Liver (tissue), 9 donors: ENCODE results near the gene NHERF1. TPM values are rescaled to one million over a fixed set of nuclear protein-coding genes. Genes with fewer than 3 reads are reported as not detected.

Experiments
- DNase-seq: peaks from one replicate; pipeline ENCODE4 v3.0.0-alpha.2; 2017; ENCODE audit warnings: low spot score
- H3K27ac ChIP-seq, 2 donors: one replicate each; pipeline ENCODE4 v1.7.0; 2013; ENCODE audit warnings: inconsistent platforms in 2 of 2, low read length in 2 of 2, control low read depth in 1 of 2, low read depth in 1 of 2, mild to moderate bottlenecking in 1 of 2
- H3K27me3 ChIP-seq, 4 donors: one replicate each; pipeline versions ENCODE4 v1.6.1 to v1.7.0; 2013; ENCODE audit warnings: low read length in 3 of 4, inconsistent platforms in 1 of 4, mild to moderate bottlenecking in 1 of 4, moderate library complexity in 1 of 4; ENCODE audit not compliant: control insufficient read depth in 4 of 4, insufficient read depth in 4 of 4
- H3K36me3 ChIP-seq, 4 donors: one replicate each; pipeline versions ENCODE4 v1.6.1 to v1.7.0; 2013; ENCODE audit warnings: low read length in 3 of 4, mild to moderate bottlenecking in 3 of 4, low read depth in 1 of 4, moderate library complexity in 1 of 4; ENCODE audit not compliant: control insufficient read depth in 4 of 4, insufficient read depth in 3 of 4
- H3K4me1 ChIP-seq, 4 donors: one replicate each; pipeline versions ENCODE4 v1.6.1 to v1.7.0; 2013; ENCODE audit warnings: low read length in 3 of 4, mild to moderate bottlenecking in 3 of 4, moderate library complexity in 1 of 4; ENCODE audit not compliant: control insufficient read depth in 4 of 4, insufficient read depth in 4 of 4
- H3K4me3 ChIP-seq, 3 donors: one replicate each; pipeline versions ENCODE4 v1.6.1 to v1.7.0; 2013; ENCODE audit warnings: low read length in 3 of 3, control low read depth in 1 of 3, low read depth in 1 of 3, mild to moderate bottlenecking in 1 of 3
- H3K9ac ChIP-seq, 2 donors: one replicate each; pipeline ENCODE4 v1.7.0; 2013; ENCODE audit warnings: low read length in 2 of 2, mild to moderate bottlenecking in 2 of 2, moderate library complexity in 2 of 2, control low read depth in 1 of 2, low read depth in 1 of 2
- H3K9me3 ChIP-seq, 4 donors: one replicate each; pipeline versions ENCODE4 v1.6.1 to v1.7.0; 2013; ENCODE audit warnings: low read length in 3 of 4; ENCODE audit not compliant: control insufficient read depth in 4 of 4
- EGR1 ChIP-seq, 2 donors: IDR thresholded peaks; 2 replicates each; pipeline ENCODE4 v1.6.1; 2016 to 2018; ENCODE audit warnings: antibody characterized with exemption in 2 of 2, low read depth in 2 of 2
- FOXA1 ChIP-seq: IDR thresholded peaks from 2 replicates; pipeline ENCODE4 v1.6.1; 2016; ENCODE audit warnings: antibody characterized with exemption
- FOXA2 ChIP-seq: IDR thresholded peaks from 2 replicates; pipeline ENCODE4 v1.6.1; 2016; ENCODE audit warnings: antibody characterized with exemption
- GABPA ChIP-seq, 2 donors: IDR thresholded peaks in 1 of 2; conservative IDR thresholded peaks in 1 of 2; 2 replicates each; pipeline ENCODE4 v1.6.1; 2016; ENCODE audit warnings: antibody characterized with exemption in 2 of 2, mild to moderate bottlenecking in 1 of 2, moderate library complexity in 1 of 2
- HNF4A ChIP-seq, 2 donors: conservative IDR thresholded peaks; 2 replicates each; pipeline ENCODE4 v1.6.1; 2016; ENCODE audit warnings: antibody characterized with exemption in 2 of 2, mild to moderate bottlenecking in 2 of 2
- HNF4G ChIP-seq: IDR thresholded peaks from 2 replicates; pipeline ENCODE4 v1.6.1; 2016; ENCODE audit warnings: antibody characterized with exemption
- JUND ChIP-seq, 2 donors: IDR thresholded peaks; 2 replicates each; pipeline ENCODE4 v1.6.1; 2016; ENCODE audit warnings: antibody characterized with exemption in 2 of 2
- NR2F2 ChIP-seq: IDR thresholded peaks from 2 replicates; pipeline ENCODE4 v1.6.1; 2016; ENCODE audit warnings: antibody characterized with exemption
- RAD21 ChIP-seq, 2 donors: IDR thresholded peaks; 2 replicates each; pipeline ENCODE4 v1.6.1; 2016; ENCODE audit warnings: antibody characterized with exemption in 2 of 2, mild to moderate bottlenecking in 2 of 2
- RXRA ChIP-seq, 2 donors: IDR thresholded peaks; 2 replicates each; pipeline ENCODE4 v1.6.1; 2017 to 2018; ENCODE audit warnings: antibody characterized with exemption in 2 of 2, mild to moderate bottlenecking in 1 of 2
- SP1 ChIP-seq: IDR thresholded peaks from 2 replicates; pipeline ENCODE4 v1.6.1; 2018; ENCODE audit warnings: antibody characterized with exemption, mild to moderate bottlenecking
- TAF1 ChIP-seq: conservative IDR thresholded peaks from 2 replicates; pipeline ENCODE4 v1.6.1; 2016; ENCODE audit warnings: antibody characterized with exemption, mild to moderate bottlenecking
- YY1 ChIP-seq: IDR thresholded peaks from 2 replicates; pipeline ENCODE4 v1.6.1; 2016; ENCODE audit warnings: antibody characterized with exemption, mild to moderate bottlenecking
- WGBS: extraction: QIAGEN DNeasy Blood & Tissue Kit; methylation state at CpG from one replicate; pipeline ENCODE4 v1.1.7; 2013; 5-methylcytosine and 5-hydroxymethylcytosine counted together
- polyA plus RNA-seq, 2 donors: library from polyadenylated mRNA; stranded (reverse) in 1 of 2; unstranded in 1 of 2; fragments of 200-250 nt in 1 of 2; fragments of >200 nt in 1 of 2; fragmentation: Nextera tagmentation in 1 of 2; extraction: Ambion mirVana in 1 of 2; gene quantifications; one replicate each; pipeline versions ENCODE4 v1.2.1 to v1.2.3, GENCODE V29; 2013 to 2015
- total RNA-seq, 2 donors: library from RNA; depleted of rRNA; stranded (reverse); fragments of >200 nt; gene quantifications; one replicate each; pipeline ENCODE4 v1.2.3, GENCODE V29; 2014
- TF ChIP-seq, protein P1 (sequence below): IDR thresholded peaks from 2 replicates; pipeline ENCODE4 v1.6.1; 2016; ENCODE audit warnings: antibody characterized with exemption, mild to moderate bottlenecking
- TF ChIP-seq, protein P2 (sequence below): IDR thresholded peaks from 2 replicates; pipeline ENCODE4 v1.6.1; 2016; ENCODE audit warnings: antibody characterized with exemption
- TF ChIP-seq, protein P3 (sequence below): fragments of 150-350 bp; IDR thresholded peaks from 2 replicates; pipeline ENCODE4 v1.5.1; 2017; ENCODE audit warnings: improper control_type of control experiment, low read depth, low read length; ENCODE audit not compliant: missing input control
- TF ChIP-seq, protein P4 (sequence below): IDR thresholded peaks from 2 replicates; pipeline ENCODE4 v1.6.1; 2016; ENCODE audit warnings: antibody characterized with exemption
- TF ChIP-seq, protein P5 (sequence below): IDR thresholded peaks from 2 replicates; pipeline ENCODE4 v1.6.1; 2016; ENCODE audit warnings: antibody characterized with exemption
- donor health status: healthy.
- donor health status: healthy.
- donor health status: healthy.
- donor health status: healthy.
- donor health status: healthy.

The NHERF1 gene
- total and polyA plus RNA-seq, 4 donors: 38.1 to 160 (median 94.7) TPM

DNA sequence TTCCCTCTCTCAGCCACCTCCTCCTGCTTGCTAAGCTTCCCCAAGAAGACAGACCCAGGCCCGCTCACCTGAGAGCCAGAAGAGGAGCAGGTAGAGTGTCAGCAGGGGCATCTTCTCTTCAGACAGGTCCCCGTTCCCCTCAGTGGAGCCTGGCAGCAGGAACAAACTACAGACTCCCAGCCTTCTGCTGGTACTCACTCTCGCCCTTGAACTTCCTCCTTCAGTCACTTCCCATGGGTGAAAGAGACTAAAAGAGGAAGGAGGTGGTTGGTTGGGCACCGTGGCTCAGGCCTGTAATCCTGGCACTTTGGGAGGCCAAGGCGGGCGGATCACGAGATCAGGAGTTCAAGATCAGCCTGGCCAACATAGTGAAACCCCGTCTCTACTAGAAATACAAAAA is 35.7 kb upstream of the NHERF1 start, which contains the start of gene CD300LF:
TSS of gene CD300LF (minus strand) at position 168 of the 400 bp plus-strand sequence. CDS start at position 111, 57 bp downstream.
- no peaks in the 10 kb centered on the region for H3K36me3 ChIP-seq
- H3K4me3 ChIP-seq: peak within 1 kb of the TSS in 1 of 3 donors; percentile 32
- peak within 1 kb of the TSS in 1 of 2 donors; percentile 12 for H3K27ac ChIP-seq
- 76% methylated on average over 8 of the region's 8 CpGs for WGBS
- no peak for DNase-seq
- H3K9me3 ChIP-seq: no peaks in the 10 kb centered on the region
- no peak within 1 kb of the TSS for H3K9ac ChIP-seq
- H3K27me3 ChIP-seq: peaks cover 0 to 7% (median under 1%) of the 10 kb centered on the region in 4 donors
- H3K4me1 ChIP-seq: no peaks in the 10 kb centered on the region
- no peak for TF ChIP-seq YY1
- TF ChIP-seq HNF4G: no peak
- no peak for TF ChIP-seq EGR1 (IDR thresholded peaks at IDR 0.05; ENCODE audit: low read depth in 2 of 2)
- TF ChIP-seq JUND (IDR thresholded peaks at IDR 0.05): no peak
- no peak for TF ChIP-seq NR2F2
- no peak for TF ChIP-seq HNF4A (conservative IDR thresholded peaks at IDR 0.05)
- TF ChIP-seq, protein P1, sequence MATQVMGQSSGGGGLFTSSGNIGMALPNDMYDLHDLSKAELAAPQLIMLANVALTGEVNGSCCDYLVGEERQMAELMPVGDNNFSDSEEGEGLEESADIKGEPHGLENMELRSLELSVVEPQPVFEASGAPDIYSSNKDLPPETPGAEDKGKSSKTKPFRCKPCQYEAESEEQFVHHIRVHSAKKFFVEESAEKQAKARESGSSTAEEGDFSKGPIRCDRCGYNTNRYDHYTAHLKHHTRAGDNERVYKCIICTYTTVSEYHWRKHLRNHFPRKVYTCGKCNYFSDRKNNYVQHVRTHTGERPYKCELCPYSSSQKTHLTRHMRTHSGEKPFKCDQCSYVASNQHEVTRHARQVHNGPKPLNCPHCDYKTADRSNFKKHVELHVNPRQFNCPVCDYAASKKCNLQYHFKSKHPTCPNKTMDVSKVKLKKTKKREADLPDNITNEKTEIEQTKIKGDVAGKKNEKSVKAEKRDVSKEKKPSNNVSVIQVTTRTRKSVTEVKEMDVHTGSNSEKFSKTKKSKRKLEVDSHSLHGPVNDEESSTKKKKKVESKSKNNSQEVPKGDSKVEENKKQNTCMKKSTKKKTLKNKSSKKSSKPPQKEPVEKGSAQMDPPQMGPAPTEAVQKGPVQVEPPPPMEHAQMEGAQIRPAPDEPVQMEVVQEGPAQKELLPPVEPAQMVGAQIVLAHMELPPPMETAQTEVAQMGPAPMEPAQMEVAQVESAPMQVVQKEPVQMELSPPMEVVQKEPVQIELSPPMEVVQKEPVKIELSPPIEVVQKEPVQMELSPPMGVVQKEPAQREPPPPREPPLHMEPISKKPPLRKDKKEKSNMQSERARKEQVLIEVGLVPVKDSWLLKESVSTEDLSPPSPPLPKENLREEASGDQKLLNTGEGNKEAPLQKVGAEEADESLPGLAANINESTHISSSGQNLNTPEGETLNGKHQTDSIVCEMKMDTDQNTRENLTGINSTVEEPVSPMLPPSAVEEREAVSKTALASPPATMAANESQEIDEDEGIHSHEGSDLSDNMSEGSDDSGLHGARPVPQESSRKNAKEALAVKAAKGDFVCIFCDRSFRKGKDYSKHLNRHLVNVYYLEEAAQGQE: no peak
- TF ChIP-seq GABPA (IDR thresholded peaks at IDR 0.05 in 1 of 2, conservative IDR thresholded peaks at IDR 0.05 in 1 of 2): no peak
- no peak for TF ChIP-seq TAF1

DNA sequence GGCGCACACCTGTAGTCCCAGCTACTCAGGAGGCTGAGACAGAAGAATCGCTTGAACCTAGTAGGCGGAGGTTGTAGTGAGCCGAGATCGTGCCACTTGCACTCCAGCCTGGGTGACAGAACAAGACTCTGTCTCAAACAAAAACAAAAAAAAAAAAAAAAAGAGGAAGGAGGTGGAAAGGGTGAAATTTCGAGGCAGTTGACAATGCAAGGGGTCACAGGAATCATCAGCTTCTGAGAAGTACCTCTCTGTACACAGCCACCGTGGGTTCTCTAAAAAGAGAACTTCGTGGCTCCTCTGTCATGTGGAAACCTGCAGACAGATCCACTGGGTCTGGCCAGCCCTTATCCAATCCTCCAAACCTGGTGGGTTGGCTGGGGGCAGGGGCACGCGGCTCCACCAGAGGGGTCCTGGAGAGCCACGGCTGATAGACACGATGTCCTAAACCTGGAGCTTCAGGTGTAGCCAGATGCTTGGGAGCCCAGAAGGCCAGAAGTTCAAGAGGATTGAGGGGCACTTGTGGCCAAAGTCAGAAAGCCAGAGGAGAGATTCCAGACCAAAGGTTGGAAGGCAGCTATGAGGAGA is 35.2 kb upstream of the NHERF1 start:
- Histone ChIP-seq H3K4me1 (no peaks in the 10 kb centered on the region), H3K36me3 (no peaks in the 10 kb centered on the region), H3K4me3 (no peak overlapping the region), H3K27me3 (peaks cover 0 to 7% (median under 1%) of the 10 kb centered on the region in 4 donors), H3K9ac (no peak overlapping the region), H3K9me3 (no peaks in the 10 kb centered on the region), H3K27ac (peak overlapping the region in 1 of 2 donors; percentile 12)
- DNase-seq: no peak
- WGBS: 80% methylated on average over 12 of the region's 12 CpGs
- TF ChIP-seq, protein P2, sequence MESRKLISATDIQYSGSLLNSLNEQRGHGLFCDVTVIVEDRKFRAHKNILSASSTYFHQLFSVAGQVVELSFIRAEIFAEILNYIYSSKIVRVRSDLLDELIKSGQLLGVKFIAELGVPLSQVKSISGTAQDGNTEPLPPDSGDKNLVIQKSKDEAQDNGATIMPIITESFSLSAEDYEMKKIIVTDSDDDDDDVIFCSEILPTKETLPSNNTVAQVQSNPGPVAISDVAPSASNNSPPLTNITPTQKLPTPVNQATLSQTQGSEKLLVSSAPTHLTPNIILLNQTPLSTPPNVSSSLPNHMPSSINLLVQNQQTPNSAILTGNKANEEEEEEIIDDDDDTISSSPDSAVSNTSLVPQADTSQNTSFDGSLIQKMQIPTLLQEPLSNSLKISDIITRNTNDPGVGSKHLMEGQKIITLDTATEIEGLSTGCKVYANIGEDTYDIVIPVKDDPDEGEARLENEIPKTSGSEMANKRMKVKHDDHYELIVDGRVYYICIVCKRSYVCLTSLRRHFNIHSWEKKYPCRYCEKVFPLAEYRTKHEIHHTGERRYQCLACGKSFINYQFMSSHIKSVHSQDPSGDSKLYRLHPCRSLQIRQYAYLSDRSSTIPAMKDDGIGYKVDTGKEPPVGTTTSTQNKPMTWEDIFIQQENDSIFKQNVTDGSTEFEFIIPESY: no peak
- TF ChIP-seq FOXA1 (no peak), NR2F2 (no peak), HNF4G (no peak), SP1 (no peak), RXRA (IDR thresholded peaks at IDR 0.05) (no peak), HNF4A (conservative IDR thresholded peaks at IDR 0.05) (no peak), EGR1 (IDR thresholded peaks at IDR 0.05; ENCODE audit: low read depth in 2 of 2) (no peak), RAD21 (IDR thresholded peaks at IDR 0.05) (no peak), GABPA (IDR thresholded peaks at IDR 0.05 in 1 of 2, conservative IDR thresholded peaks at IDR 0.05 in 1 of 2) (no peak), TAF1 (no peak), FOXA2 (no peak), YY1 (no peak), JUND (IDR thresholded peaks at IDR 0.05) (no peak)
- TF ChIP-seq, protein P3, sequence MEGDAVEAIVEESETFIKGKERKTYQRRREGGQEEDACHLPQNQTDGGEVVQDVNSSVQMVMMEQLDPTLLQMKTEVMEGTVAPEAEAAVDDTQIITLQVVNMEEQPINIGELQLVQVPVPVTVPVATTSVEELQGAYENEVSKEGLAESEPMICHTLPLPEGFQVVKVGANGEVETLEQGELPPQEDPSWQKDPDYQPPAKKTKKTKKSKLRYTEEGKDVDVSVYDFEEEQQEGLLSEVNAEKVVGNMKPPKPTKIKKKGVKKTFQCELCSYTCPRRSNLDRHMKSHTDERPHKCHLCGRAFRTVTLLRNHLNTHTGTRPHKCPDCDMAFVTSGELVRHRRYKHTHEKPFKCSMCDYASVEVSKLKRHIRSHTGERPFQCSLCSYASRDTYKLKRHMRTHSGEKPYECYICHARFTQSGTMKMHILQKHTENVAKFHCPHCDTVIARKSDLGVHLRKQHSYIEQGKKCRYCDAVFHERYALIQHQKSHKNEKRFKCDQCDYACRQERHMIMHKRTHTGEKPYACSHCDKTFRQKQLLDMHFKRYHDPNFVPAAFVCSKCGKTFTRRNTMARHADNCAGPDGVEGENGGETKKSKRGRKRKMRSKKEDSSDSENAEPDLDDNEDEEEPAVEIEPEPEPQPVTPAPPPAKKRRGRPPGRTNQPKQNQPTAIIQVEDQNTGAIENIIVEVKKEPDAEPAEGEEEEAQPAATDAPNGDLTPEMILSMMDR: no peak
- TF ChIP-seq, protein P4, sequence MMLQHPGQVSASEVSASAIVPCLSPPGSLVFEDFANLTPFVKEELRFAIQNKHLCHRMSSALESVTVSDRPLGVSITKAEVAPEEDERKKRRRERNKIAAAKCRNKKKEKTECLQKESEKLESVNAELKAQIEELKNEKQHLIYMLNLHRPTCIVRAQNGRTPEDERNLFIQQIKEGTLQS: no peak
- TF ChIP-seq, protein P5, sequence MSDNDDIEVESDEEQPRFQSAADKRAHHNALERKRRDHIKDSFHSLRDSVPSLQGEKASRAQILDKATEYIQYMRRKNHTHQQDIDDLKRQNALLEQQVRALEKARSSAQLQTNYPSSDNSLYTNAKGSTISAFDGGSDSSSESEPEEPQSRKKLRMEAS: no peak
- TF ChIP-seq, protein P1: no peak
